ENCODE data around the gene TPK1. TPM values are rescaled to one million over a fixed set of nuclear protein-coding genes. Genes with fewer than 3 reads are reported as not detected.

Gene TPK1
- total RNA-seq, 1 donor from 2014 or later: 7.6 TPM

DNA sequence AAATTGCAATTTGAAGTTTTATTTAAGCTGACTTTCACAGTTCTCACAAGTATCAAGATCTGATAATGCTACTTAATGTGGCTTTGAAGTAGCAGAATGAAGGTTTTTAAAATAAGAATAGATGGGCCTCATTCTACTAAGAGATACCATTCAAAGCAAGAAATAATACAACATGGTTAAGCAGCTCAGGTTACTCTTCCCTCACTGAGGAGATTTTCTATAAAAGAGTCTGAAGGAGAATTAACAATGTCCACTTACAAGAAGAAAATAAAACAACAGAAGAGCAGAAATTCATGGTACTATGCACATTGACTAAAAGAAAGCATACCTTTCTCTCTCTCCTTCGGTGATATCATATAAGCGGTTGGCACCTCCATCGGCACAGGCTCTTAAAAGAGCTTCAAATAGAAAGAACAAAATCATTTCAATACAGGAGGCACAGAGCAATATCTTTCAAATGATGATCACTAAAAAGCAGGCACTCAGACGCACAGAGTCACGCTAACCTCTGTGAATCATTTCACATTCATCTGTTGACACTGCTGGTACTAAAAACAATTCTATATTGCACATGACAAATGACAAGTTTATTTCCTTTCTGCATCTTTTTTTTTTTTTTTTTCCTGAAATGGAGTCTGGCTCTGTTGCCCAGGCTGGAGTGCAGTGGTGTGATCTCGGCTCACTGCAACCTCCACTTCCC, 153.1 kb downstream of the TPK1 start:
- Histone ChIP-seq H3K4me3 (no peak overlapping the region), H3K27me3 (no peaks in the 10 kb centered on the region), H3K4me1 (no peaks in the 10 kb centered on the region), H3K27ac (no peak overlapping the region), H3K9me3 (no peaks in the 10 kb centered on the region), H3K36me3 (no peaks in the 10 kb centered on the region)
- DNase-seq: no peak
- no peak for ATAC-seq
- intact Hi-C loops (cut with DNase I): no loop called here
- TF ChIP-seq, protein P1, sequence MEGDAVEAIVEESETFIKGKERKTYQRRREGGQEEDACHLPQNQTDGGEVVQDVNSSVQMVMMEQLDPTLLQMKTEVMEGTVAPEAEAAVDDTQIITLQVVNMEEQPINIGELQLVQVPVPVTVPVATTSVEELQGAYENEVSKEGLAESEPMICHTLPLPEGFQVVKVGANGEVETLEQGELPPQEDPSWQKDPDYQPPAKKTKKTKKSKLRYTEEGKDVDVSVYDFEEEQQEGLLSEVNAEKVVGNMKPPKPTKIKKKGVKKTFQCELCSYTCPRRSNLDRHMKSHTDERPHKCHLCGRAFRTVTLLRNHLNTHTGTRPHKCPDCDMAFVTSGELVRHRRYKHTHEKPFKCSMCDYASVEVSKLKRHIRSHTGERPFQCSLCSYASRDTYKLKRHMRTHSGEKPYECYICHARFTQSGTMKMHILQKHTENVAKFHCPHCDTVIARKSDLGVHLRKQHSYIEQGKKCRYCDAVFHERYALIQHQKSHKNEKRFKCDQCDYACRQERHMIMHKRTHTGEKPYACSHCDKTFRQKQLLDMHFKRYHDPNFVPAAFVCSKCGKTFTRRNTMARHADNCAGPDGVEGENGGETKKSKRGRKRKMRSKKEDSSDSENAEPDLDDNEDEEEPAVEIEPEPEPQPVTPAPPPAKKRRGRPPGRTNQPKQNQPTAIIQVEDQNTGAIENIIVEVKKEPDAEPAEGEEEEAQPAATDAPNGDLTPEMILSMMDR (IDR thresholded peaks at IDR 0.05): no peak

DNA sequence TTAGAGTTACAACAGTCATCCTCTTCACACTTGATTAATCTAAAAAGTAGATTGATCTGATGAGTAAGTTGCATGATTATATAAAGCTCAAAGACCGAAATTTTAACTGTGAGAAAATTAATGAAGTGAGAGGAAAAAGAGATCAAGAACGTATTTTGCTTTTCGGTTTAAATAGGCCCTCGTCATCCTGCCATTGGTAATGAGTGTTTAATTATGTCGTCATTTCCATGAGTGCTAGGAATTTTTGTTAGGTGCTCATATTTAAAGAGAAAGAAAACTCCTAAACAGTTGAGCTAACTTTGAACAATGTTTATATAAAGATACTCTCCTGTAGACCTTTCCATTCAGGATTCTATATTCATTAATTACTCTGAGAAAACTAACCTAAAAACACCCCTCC, 159.4 kb downstream of the TPK1 start:
- no peak overlapping the region for H3K27ac ChIP-seq
- intact Hi-C loops (cut with DNase I): no loop called here
- ATAC-seq (no peak), DNase-seq (no peak)
- TF ChIP-seq, protein P1 (IDR thresholded peaks at IDR 0.05): no peak
- H3K4me3 ChIP-seq: no peak overlapping the region
- no peaks in the 10 kb centered on the region for H3K9me3 ChIP-seq
- no peaks in the 10 kb centered on the region for H3K4me1 ChIP-seq
- no peaks in the 10 kb centered on the region for H3K36me3 ChIP-seq
- no peaks in the 10 kb centered on the region for H3K27me3 ChIP-seq

DNA sequence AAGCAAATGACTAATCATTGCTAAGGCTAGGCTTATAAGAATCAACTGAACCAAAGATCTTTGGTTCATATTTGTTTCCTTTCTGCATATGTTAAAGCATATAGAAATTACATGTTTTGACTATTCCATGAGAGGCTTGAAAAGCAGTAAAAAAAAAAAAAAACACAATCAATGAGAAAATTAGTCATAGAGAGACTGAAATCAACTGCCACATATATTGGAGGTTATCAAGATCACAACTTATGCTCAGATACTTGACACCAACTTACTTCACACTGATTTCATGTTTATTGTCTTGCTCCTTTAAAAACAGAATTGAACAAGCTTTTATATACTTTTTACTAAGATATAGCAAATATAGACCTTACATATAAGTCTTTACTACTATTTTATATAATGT, 161.3 kb downstream of the TPK1 start:
- Histone ChIP-seq H3K9me3 (no peaks in the 10 kb centered on the region), H3K27ac (no peak overlapping the region), H3K27me3 (no peaks in the 10 kb centered on the region), H3K36me3 (no peaks in the 10 kb centered on the region), H3K4me3 (no peak overlapping the region), H3K4me1 (no peaks in the 10 kb centered on the region)
- no peak for ATAC-seq
- TF ChIP-seq, protein P1 (IDR thresholded peaks at IDR 0.05): no peak
- DNase-seq: no peak
- intact Hi-C loops (cut with DNase I): no loop called here

DNA sequence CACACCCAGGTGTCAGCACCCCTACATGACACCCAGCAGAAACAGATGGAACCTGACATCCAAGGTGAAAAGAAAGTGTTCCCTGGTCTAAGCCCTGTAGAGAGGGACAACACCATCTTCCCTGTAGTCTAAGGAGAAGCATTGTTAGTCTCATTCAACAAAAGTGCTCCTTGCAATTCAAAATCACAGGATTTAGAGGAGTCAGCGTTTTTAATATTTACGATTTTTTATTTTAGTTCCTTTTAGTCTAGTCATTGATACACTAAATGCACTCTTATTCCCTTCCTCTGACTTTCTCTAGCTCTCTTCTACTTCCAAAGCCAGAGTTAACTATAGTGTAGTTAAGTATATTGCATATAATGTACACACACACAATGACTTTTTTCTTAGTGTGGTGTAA, 163.0 kb downstream of the TPK1 start:
- intact Hi-C loops (cut with DNase I): no loop called here
- H3K4me1 ChIP-seq: no peaks in the 10 kb centered on the region
- no peak overlapping the region for H3K4me3 ChIP-seq
- no peaks in the 10 kb centered on the region for H3K27me3 ChIP-seq
- ATAC-seq (no peak), DNase-seq (no peak)
- TF ChIP-seq, protein P1 (IDR thresholded peaks at IDR 0.05): no peak
- no peaks in the 10 kb centered on the region for H3K9me3 ChIP-seq
- no peaks in the 10 kb centered on the region for H3K36me3 ChIP-seq
- H3K27ac ChIP-seq: no peak overlapping the region

DNA sequence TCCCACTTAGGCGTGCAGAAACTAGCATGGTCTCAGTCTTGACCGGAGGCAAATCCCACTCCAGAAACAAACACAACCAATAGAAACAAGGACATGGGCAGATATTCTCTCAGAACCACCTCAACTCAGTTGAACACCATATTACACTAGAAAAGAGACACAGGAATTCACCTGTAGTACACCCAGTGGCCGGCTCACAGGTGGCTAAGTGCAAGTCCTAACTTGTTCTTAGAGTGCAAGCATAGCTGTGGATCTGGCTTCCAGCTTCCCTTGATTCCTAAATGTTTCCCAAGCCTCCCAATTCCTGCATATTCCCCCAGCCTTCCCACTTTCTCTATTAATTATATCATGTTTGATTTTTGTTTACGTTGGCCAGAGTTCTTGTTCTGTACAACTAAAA, 164.4 kb downstream of the TPK1 start:
- no peak overlapping the region for H3K4me3 ChIP-seq

More for the DNA sequence above, 164.4 kb downstream of the TPK1 start:
- TF ChIP-seq, protein P1 (IDR thresholded peaks at IDR 0.05): no peak
- Histone ChIP-seq H3K27ac (no peak overlapping the region), H3K4me1 (no peaks in the 10 kb centered on the region), H3K36me3 (no peaks in the 10 kb centered on the region), H3K9me3 (no peaks in the 10 kb centered on the region), H3K27me3 (no peaks in the 10 kb centered on the region)
- DNase-seq: no peak
- intact Hi-C loops (cut with DNase I): no loop called here
- no peak for ATAC-seq

Measured in upper lobe of right lung (tissue), 1 donor.